ENCODE data around the gene RAB35.

The RAB35 gene

GRCh38 chr12:120061575-120062214 is 54.9 kb downstream of the RAB35 start:
- TF ChIP-seq, protein P1, sequence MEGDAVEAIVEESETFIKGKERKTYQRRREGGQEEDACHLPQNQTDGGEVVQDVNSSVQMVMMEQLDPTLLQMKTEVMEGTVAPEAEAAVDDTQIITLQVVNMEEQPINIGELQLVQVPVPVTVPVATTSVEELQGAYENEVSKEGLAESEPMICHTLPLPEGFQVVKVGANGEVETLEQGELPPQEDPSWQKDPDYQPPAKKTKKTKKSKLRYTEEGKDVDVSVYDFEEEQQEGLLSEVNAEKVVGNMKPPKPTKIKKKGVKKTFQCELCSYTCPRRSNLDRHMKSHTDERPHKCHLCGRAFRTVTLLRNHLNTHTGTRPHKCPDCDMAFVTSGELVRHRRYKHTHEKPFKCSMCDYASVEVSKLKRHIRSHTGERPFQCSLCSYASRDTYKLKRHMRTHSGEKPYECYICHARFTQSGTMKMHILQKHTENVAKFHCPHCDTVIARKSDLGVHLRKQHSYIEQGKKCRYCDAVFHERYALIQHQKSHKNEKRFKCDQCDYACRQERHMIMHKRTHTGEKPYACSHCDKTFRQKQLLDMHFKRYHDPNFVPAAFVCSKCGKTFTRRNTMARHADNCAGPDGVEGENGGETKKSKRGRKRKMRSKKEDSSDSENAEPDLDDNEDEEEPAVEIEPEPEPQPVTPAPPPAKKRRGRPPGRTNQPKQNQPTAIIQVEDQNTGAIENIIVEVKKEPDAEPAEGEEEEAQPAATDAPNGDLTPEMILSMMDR (conservative IDR thresholded peaks at IDR 0.05; ENCODE audit: low read length): no peak
- no peak overlapping the region for H3K4me3 ChIP-seq (ENCODE audit: low read length)
- no peak for DNase-seq (ENCODE audit: low read depth)

DNA sequence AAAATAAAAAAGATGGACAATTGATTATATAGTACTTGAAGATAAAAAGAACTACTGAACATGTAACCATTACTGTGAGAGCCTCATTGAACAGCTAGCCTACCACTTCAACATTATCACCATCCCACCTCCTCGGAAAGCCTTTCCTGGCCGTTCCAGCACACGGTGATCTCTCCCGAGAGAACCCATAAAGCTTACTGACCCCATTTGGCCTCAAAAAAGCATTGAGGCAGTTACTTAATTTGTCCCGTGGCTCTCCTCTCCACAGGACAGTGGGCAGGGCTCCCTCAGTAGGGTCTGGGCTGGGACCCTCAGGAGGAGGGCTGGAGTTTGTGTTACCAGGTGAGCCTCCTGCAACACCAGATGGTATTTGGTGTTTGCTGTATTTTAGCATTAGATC is 55.8 kb downstream of the RAB35 start:
- no peak overlapping the region for H3K4me3 ChIP-seq (ENCODE audit: low read length)
- TF ChIP-seq, protein P1 (conservative IDR thresholded peaks at IDR 0.05; ENCODE audit: low read length): no peak
- no peak for DNase-seq (ENCODE audit: low read depth)

DNA sequence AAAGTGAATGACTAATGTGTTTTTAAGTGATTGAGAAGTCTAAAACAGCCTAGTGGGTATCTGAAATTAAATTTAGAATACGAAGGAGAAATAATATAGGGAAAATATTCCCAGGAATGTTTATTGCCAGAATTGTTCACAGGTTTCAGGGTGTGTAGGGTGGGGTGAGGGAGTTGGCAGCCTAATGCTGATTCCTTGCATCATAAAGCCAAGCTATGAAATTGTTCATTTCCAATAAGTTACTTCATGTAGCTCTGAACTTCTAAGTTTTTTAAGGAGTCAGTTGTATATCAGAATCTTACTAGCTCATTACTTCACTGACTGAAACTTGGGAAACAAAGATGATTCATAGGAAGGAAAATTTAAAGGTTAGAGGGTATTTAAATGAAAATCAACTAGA is 56.4 kb downstream of the RAB35 start:
- TF ChIP-seq, protein P1 (conservative IDR thresholded peaks at IDR 0.05; ENCODE audit: low read length): no peak
- no peak for DNase-seq (ENCODE audit: low read depth)
- no peak overlapping the region for H3K4me3 ChIP-seq (ENCODE audit: low read length)

DNA sequence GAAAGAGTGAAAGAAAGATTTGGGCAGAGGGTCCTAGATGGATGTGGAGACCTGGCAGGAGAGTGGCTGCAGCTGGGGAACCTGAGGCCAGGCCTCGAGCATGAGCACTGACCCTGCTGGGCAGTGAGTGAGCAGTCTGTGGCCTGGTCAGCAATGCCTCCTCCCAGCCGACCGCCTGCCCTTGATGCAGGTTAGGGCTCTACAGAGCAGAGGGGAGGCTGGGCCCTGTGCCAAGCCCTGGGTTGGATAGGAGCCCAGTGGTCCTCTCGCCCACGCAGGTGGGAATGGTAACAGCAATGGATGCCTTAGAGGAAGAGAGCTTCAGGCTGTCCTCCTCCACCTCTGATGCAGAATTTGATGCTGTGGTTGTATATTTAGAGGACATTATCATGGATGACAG is 59.8 kb downstream of the RAB35 start:
- TF ChIP-seq, protein P1 (conservative IDR thresholded peaks at IDR 0.05; ENCODE audit: low read length): no peak
- no peak overlapping the region for H3K4me3 ChIP-seq (ENCODE audit: low read length)
- DNase-seq (ENCODE audit: low read depth): no peak

GRCh38 chr12:120055231-120056000 is 61.1 kb downstream of the RAB35 start:
- TF ChIP-seq, protein P1 (conservative IDR thresholded peaks at IDR 0.05; ENCODE audit: low read length): no peak
- H3K4me3 ChIP-seq (ENCODE audit: low read length): no peak overlapping the region
- DNase-seq (ENCODE audit: low read depth): peak; percentile 39

- no peak for DNase-seq (ENCODE audit: low read depth)
- TF ChIP-seq, protein P1 (conservative IDR thresholded peaks at IDR 0.05; ENCODE audit: low read length): no peak
- no peak overlapping the region for H3K4me3 ChIP-seq (ENCODE audit: low read length)
Observed at GRCh38 chr12:120054293-120054692, 62.3 kb downstream of the RAB35 start.

- TF ChIP-seq, protein P1 (conservative IDR thresholded peaks at IDR 0.05; ENCODE audit: low read length): no peak
- DNase-seq (ENCODE audit: low read depth): no peak
- H3K4me3 ChIP-seq (ENCODE audit: low read length): no peak overlapping the region
Observed at GRCh38 chr12:120051535-120051934, 65.0 kb downstream of the RAB35 start.
